Epithelial cell of proximal tubule (primary cell): ENCODE results near the gene RTKN2. TPM values are rescaled to one million over a fixed set of nuclear protein-coding genes. Genes with fewer than 3 reads are reported as not detected.

ENCODE experiments used
- DNase-seq: peaks from one replicate; pipeline ENCODE4 v3.0.0-alpha.2; 2011; ENCODE audit warnings: low read depth
- H3K4me3 ChIP-seq: 2 replicates; pipeline ENCODE4 v1.5.1; 2011; ENCODE audit warnings: low read depth, mild to moderate bottlenecking, low read length
- CTCF ChIP-seq: conservative IDR thresholded peaks from 2 replicates; pipeline ENCODE4 v1.5.1; 2012; ENCODE audit warnings: low read depth, mild to moderate bottlenecking, low read length
- total RNA-seq: library from RNA; depleted of rRNA; stranded (reverse); fragments of >200 nt; gene quantifications from 2 replicates; pipeline ENCODE4 v1.2.3, GENCODE V29; 2015

The RTKN2 gene
- total RNA-seq, 1 donor from 2014 or later = 7.1 TPM

DNA sequence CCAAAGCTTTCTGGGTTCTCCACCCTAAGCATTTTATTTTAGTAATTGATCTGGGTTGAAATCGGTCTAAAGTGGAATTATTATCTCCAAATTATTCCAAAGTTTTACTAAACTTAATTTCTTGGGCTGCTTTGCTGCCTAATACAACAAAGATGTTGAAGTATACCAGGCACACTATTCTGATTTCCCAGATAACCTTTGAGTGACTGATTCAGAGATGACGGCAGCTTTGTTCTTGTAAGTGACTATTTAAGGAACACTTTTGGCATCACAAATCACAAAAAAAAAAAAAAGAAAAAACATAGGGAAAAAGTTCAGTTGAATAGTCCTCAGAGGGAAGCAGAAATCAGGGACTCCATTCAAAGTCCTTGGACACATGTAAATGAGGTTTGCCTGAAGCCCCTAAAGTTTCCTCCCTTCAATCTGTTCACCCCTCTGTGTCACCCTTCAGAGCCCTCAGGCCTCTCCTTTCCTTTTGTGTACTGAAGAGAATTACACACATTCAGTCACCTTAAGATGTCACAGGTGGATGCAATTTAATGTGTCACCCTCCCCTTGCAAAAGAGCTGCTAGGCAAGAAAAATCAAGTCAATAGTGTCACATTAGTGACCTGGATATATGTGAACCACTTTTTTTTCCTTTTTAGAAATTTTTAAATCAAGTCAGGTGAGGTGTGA lies 81.5 kb downstream of the RTKN2 start:
- no peak overlapping the region for H3K4me3 ChIP-seq
- no peak for TF ChIP-seq CTCF
- no peak for DNase-seq

DNA sequence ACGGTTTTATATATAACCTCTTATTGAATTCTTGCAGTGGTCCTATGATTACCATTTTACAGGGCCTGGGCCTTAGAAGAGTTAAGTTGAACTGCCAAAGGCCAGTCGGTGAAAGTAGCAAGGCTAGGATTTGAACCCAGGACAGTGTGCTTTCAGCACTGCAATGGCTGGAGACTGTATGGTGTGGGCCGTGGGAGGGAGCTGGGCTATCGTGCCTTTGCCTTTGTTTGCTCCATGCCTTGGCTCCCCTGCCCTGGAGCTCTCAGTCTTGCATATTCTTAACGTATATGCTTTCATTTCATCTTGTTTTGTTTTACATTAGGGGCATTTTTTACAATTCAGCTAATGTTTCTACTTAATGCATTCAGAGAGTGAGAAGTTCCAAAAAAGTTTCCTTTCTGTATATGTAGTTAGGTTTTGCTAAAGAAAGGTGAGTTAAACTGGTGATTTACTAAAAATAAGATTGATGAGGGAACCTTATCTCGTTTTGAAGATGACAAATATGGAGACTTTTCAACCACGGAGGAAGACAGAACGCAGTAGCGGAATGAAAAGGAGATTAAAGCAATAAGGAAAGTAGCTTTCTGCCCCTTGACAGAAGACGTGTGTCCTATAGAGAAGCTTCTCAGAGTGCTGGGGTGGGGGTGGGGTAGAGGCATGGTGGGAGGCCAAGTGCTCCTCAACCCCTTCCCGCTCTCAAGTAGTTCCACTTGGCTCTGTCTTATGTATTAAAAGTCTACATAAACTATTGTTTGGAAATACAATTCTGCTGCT lies 82.5 kb downstream of the RTKN2 start:
- H3K4me3 ChIP-seq = no peak overlapping the region
- TF ChIP-seq CTCF = no peak
- no peak for DNase-seq

GRCh38 chr10:62183857-62184795 lies 84.5 kb downstream of the RTKN2 start:
- no peak for TF ChIP-seq CTCF
- H3K4me3 ChIP-seq = no peak overlapping the region
- no peak for DNase-seq

DNA sequence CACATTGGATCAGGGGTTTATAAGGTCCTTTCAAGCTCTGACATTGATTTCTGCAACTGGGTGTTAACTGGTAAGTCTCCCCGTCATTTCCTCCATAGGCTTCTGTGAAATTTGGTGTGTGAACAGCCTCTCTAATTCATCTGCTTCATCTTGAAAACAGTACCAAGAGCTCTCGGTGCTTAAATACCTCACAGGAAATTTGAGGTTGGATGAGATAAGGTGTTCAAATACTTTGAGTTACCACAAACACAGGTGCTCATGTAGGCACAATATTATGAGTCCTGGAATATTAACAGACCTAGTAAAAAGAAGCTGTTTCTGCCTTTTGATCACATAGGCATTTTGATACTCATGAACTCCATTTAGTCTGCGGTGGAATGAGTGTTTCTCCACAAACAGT lies 85.2 kb downstream of the RTKN2 start:
- no peak for TF ChIP-seq CTCF
- no peak for DNase-seq
- no peak overlapping the region for H3K4me3 ChIP-seq

DNA sequence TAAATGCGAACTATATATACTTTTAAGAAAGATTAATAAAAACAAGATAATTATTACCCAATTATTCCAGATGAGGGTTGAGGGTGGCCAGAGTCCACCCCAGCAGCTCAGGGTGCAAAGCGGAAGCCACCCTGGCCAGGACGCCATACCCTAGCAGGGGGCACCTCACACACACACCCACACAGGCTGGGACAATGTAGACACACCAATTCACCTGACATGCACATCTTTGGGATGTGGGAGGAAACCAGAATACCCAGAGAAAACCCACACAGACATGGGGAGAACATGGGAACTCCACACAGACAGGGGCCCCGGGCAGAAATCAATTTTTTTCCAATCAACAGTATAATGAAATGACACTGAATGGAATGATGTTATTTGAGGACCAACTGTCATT lies 86.0 kb downstream of the RTKN2 start:
- no peak overlapping the region for H3K4me3 ChIP-seq
- TF ChIP-seq CTCF = no peak
- no peak for DNase-seq

- no peak for DNase-seq
- H3K4me3 ChIP-seq = no peak overlapping the region
- no peak for TF ChIP-seq CTCF
These were observed 86.5 kb downstream of the RTKN2 start for GRCh38 chr10:62182171-62182570.
